H1 (cell line): ENCODE results near the gene BABAM2. TPM values are rescaled to one million over a fixed set of nuclear protein-coding genes. Genes with fewer than 3 reads are reported as not detected.

Source experiments
- CTCF ChIA-PET: fragments of 300-600 bp; sonication (Branson Sonifier 250); formaldehyde crosslinking; loops from one replicate; lab custom pipeline; 2021; ENCODE audit not compliant: partially characterized antibody; lab: Charles Lee
- POLR2A ChIA-PET: fragments of 300-600 bp; sonication (Branson Sonifier 250); formaldehyde crosslinking; loops from one replicate; lab custom pipeline; 2021; ENCODE audit warnings: inconsistent platforms; ENCODE audit not compliant: partially characterized antibody; lab: Charles Lee
- DNase-seq, 2 experiments: peaks; one replicate each; pipeline versions ENCODE4 v3.0.0 to v3.0.0-alpha.2; 2010 to 2022; ENCODE audit warnings: low spot score in 2 of 2, low read depth in 1 of 2, mixed read lengths in 1 of 2
- FAIRE-seq: peaks from 2 replicates; lab custom pipeline; 2011; peaks lifted over from hg19 to GRCh38; lab: Jason Lieb, UNC
- H2AFZ ChIP-seq: 2 replicates; pipeline ENCODE4 v1.8.1; 2012; ENCODE audit warnings: low read length, inconsistent platforms
- H2AK5ac ChIP-seq: 2 replicates; pipeline ENCODE4 v1.6.1; 2013; ENCODE audit warnings: low read depth, low read length
- H2BK120ac ChIP-seq: replicated peaks from 2 replicates; pipeline ENCODE3; 2013; ENCODE audit warnings: low read depth, low read length, inconsistent platforms
- H2BK12ac ChIP-seq: 2 replicates; pipeline ENCODE4 v1.6.1; 2013; ENCODE audit warnings: low read depth, low read length
- H2BK15ac ChIP-seq: 2 replicates; pipeline ENCODE4 v1.6.1; 2013; ENCODE audit warnings: low read length
- H2BK20ac ChIP-seq: 2 replicates; pipeline ENCODE4 v1.6.1; 2013; ENCODE audit warnings: low read length
- H2BK5ac ChIP-seq: 2 replicates; pipeline ENCODE4 v1.6.1; 2013; ENCODE audit warnings: low read depth, low read length
- H3K14ac ChIP-seq: 2 replicates; pipeline ENCODE4 v1.6.1; 2013; ENCODE audit warnings: inconsistent platforms; ENCODE audit not compliant: insufficient read length
- H3K18ac ChIP-seq: 2 replicates; pipeline ENCODE4 v1.6.1; 2013; ENCODE audit warnings: low read length; ENCODE audit errors: extremely low read depth
- H3K23ac ChIP-seq: 2 replicates; pipeline ENCODE4 v1.6.1; 2013; ENCODE audit warnings: inconsistent platforms; ENCODE audit not compliant: insufficient read length
- H3K23me2 ChIP-seq: 2 replicates; pipeline ENCODE4 v1.6.1; 2013; ENCODE audit warnings: low read depth, low read length
- H3K27ac ChIP-seq: 2 replicates; pipeline ENCODE4 v1.6.1; 2011; ENCODE audit warnings: low read depth, low read length, inconsistent platforms
- H3K27me3 ChIP-seq, 4 experiments: replicated peaks in 1 of 4; 1 replicate in 1 of 4; 2 replicates in 3 of 4; pipeline versions ENCODE4 v1.6.1 to v1.8.1; 2011 to 2013; ENCODE audit warnings: low read length in 3 of 4, mild to moderate bottlenecking in 3 of 4, inconsistent platforms in 2 of 4, mixed read lengths in 2 of 4, moderate library complexity in 1 of 4; ENCODE audit not compliant: control insufficient read depth in 3 of 4, insufficient read depth in 3 of 4; ENCODE audit errors: extremely low read depth in 1 of 4
- H3K36me3 ChIP-seq, 4 experiments: 2 replicates each; pipeline versions ENCODE4 v1.6.1 to v1.8.1; 2011 to 2013; ENCODE audit warnings: mild to moderate bottlenecking in 4 of 4, low read length in 3 of 4, moderate library complexity in 2 of 4, control low read depth in 1 of 4, inconsistent platforms in 1 of 4; ENCODE audit not compliant: insufficient read depth in 4 of 4, control insufficient read depth in 2 of 4
- H3K4ac ChIP-seq: replicated peaks from 2 replicates; pipeline ENCODE3; 2013; ENCODE audit warnings: low read length, low read depth, mixed read lengths, inconsistent platforms; ENCODE audit not compliant: insufficient read length
- H3K4me1 ChIP-seq, 4 experiments: replicated peaks in 1 of 4; 1 replicate in 1 of 4; 2 replicates in 3 of 4; pipeline versions ENCODE4 v1.6.1 to v1.8.1; 2011 to 2013; ENCODE audit warnings: low read length in 3 of 4, inconsistent platforms in 2 of 4, mixed read lengths in 1 of 4; ENCODE audit not compliant: insufficient read depth in 4 of 4, control insufficient read depth in 3 of 4
- H3K4me2 ChIP-seq, 2 experiments: 2 replicates each; pipeline versions ENCODE4 v1.6.1 to v1.8.1; 2011 to 2013; ENCODE audit warnings: low read depth in 2 of 2, low read length in 2 of 2, control low read depth in 1 of 2, inconsistent platforms in 1 of 2, mild to moderate bottlenecking in 1 of 2; ENCODE audit not compliant: insufficient read depth in 1 of 2
- H3K4me3 ChIP-seq, 4 experiments: fragments of 200-600, 300-600 bp in 1 of 4; sonication (generic), shearing (Covaris generic), sonication (Bioruptor Twin) in 1 of 4; 2 replicates each; pipeline versions ENCODE4 v1.5.1 to v1.8.1; 2011 to 2016; ENCODE audit warnings: low read length in 4 of 4, low read depth in 3 of 4, control low read depth in 2 of 4, inconsistent platforms in 2 of 4, mild to moderate bottlenecking in 2 of 4, mixed read lengths in 1 of 4, moderate library complexity in 1 of 4; ENCODE audit not compliant: insufficient read depth in 2 of 4; ENCODE audit errors: extremely low read depth in 1 of 4
- H3K56ac ChIP-seq: replicated peaks from 2 replicates; pipeline ENCODE3; 2013; ENCODE audit warnings: low read depth, mild to moderate bottlenecking, mixed read lengths, low read length, inconsistent platforms; ENCODE audit not compliant: insufficient read length
- H3K79me1 ChIP-seq: 2 replicates; pipeline ENCODE4 v1.6.1; 2013; ENCODE audit warnings: low read depth, low read length, control low read depth
- H3K79me2 ChIP-seq, 2 experiments: 2 replicates each; pipeline versions ENCODE4 v1.6.1 to v1.8.1; 2012 to 2013; ENCODE audit warnings: low read length in 2 of 2, mild to moderate bottlenecking in 2 of 2, inconsistent platforms in 1 of 2; ENCODE audit not compliant: insufficient read depth in 2 of 2, control insufficient read depth in 1 of 2
- H3K9ac ChIP-seq, 4 experiments: replicated peaks in 1 of 4; 1 replicate in 1 of 4; 2 replicates in 3 of 4; pipeline versions ENCODE4 v1.6.1 to v1.8.1; 2011 to 2013; ENCODE audit warnings: low read depth in 3 of 4, low read length in 3 of 4, control low read depth in 2 of 4, mild to moderate bottlenecking in 2 of 4, moderate library complexity in 2 of 4, inconsistent platforms in 1 of 4; ENCODE audit errors: extremely low read depth in 1 of 4
- H3K9me3 ChIP-seq, 2 experiments: 2 replicates each; pipeline versions ENCODE4 v1.6.1 to v1.8.1; 2012 to 2013; ENCODE audit warnings: mild to moderate bottlenecking in 2 of 2, moderate library complexity in 2 of 2, control low read depth in 1 of 2, inconsistent platforms in 1 of 2, low read depth in 1 of 2, low read length in 1 of 2, mixed read lengths in 1 of 2; ENCODE audit not compliant: insufficient read depth in 2 of 2
- H4K20me1 ChIP-seq, 2 experiments: replicated peaks in 1 of 2; 2 replicates each; pipeline versions ENCODE3 to v1.8.1; 2011 to 2013; ENCODE audit warnings: inconsistent platforms in 2 of 2, low read length in 2 of 2, mild to moderate bottlenecking in 1 of 2; ENCODE audit not compliant: insufficient read depth in 2 of 2, control insufficient read depth in 1 of 2
- H4K5ac ChIP-seq: 2 replicates; pipeline ENCODE4 v1.6.1; 2013; ENCODE audit warnings: low read length, low read depth, mixed read lengths, inconsistent platforms; ENCODE audit not compliant: insufficient read length
- H4K8ac ChIP-seq: 2 replicates; pipeline ENCODE4 v1.8.0; 2013; ENCODE audit warnings: mild to moderate bottlenecking, moderate library complexity, low read length, inconsistent platforms; ENCODE audit not compliant: insufficient read depth; ENCODE audit errors: extremely low read depth
- H4K91ac ChIP-seq: replicated peaks from 2 replicates; pipeline ENCODE3; 2013; ENCODE audit warnings: low read length, mixed read lengths, inconsistent platforms; ENCODE audit not compliant: insufficient read length
- SIN3A ChIP-seq, 2 experiments: IDR thresholded peaks in 1 of 2; conservative IDR thresholded peaks in 1 of 2; 2 replicates each; pipeline ENCODE4 v1.6.1; 2011 to 2012; ENCODE audit warnings: low read length in 2 of 2, improper control_type of control experiment in 1 of 2, low read depth in 1 of 2, mild to moderate bottlenecking in 1 of 2
- WGBS, 2 experiments: shearing (Covaris generic) in 1 of 2; methylation state at CpG; one replicate each; pipeline versions ENCODE4 v1.1.6 to v1.1.7; 2013 to 2015; ENCODE audit warnings: low lambda C conversion rate in 2 of 2, mixed read lengths in 2 of 2, inconsistent platforms in 1 of 2, low coverage in 1 of 2, missing lambda C conversion rate in 1 of 2; ENCODE audit not compliant: insufficient replicate concordance in 2 of 2, insufficient coverage in 1 of 2, insufficient read length in 1 of 2; ENCODE audit errors: extremely low coverage in 1 of 2, missing lambda C conversion rate in 1 of 2; 5-methylcytosine and 5-hydroxymethylcytosine counted together
- polyA plus RNA-seq, 7 experiments: library from polyadenylated mRNA; depleted of rRNA in 3 of 7; stranded (reverse) in 5 of 7; unstranded in 2 of 7; fragments of >200 nt in 5 of 7; fragments of 200-250 nt in 2 of 7; gene quantifications; 1 replicate in 5 of 7; 2 replicates in 1 of 7; 4 replicates in 1 of 7; pipeline versions ENCODE4 v1.2.1 to v1.2.3, GENCODE V29; 2011 to 2013; ENCODE audit warnings: missing spikeins in 2 of 7, mixed read lengths in 2 of 7
- total RNA-seq: library from RNA; stranded (reverse); fragmentation: NEBNext Ultra II Directional; extraction: Animal tissue kit (Norgen Biotek cat#: 25700); gene quantifications from 2 replicates; pipeline ENCODE4 v1.2.1, GENCODE V29; 2021

BABAM2 gene
- total and polyA plus RNA-seq, 2 of the 8 experiments (the other 6 are each of a cell fraction or from before 2014, with no cell fraction given), result 15.8 to 20.9 TPM

GRCh38 chr2:28282248-28282647 is 391.7 kb downstream of the BABAM2 start:
- Histone ChIP-seq H3K4me2 (no peak overlapping the region), H3K18ac (no peak overlapping the region), H3K79me2 (no peaks in the 10 kb centered on the region), H3K27me3 (no peaks in the 10 kb centered on the region), H2BK20ac (no peak overlapping the region), H2AFZ (no peak overlapping the region), H3K4ac (no peak overlapping the region), H4K91ac (no peak overlapping the region), H3K14ac (no peak overlapping the region), H2BK15ac (no peak overlapping the region), H2BK120ac (no peak overlapping the region), H3K36me3 (no peaks in the 10 kb centered on the region), H3K23me2 (no peaks in the 10 kb centered on the region), H3K4me3 (no peak overlapping the region), H3K79me1 (no peaks in the 10 kb centered on the region), H4K20me1 (no peaks in the 10 kb centered on the region), H3K56ac (no peak overlapping the region), H3K9ac (no peak overlapping the region), H3K23ac (no peak overlapping the region), H4K5ac (no peak overlapping the region), H2BK12ac (no peak overlapping the region), H3K4me1 (peaks cover 0 to 5% (median 0%) of the 10 kb centered on the region in 4 experiments; a peak in 1 of 7 replicates), H3K9me3 (no peaks in the 10 kb centered on the region), H4K8ac (no peak overlapping the region), H3K27ac (no peak overlapping the region), H2AK5ac (no peak overlapping the region), H2BK5ac (no peak overlapping the region)
- POLR2A ChIA-PET, result interaction anchor here (0.9 to 1.4 kb wide), 2 partner anchors 9 to 108 kb away, joined by 3 to 4 read pairs; no protein-coding TSS in a partner anchor
- TF ChIP-seq SIN3A (conservative IDR thresholded peaks at IDR 0.05 in 1 of 2, IDR thresholded peaks at IDR 0.05 in 1 of 2; ENCODE audit: low read depth in 1 of 2, low read length in 2 of 2), result no peak
- DNase-seq (no peak), FAIRE-seq (no peak)
- CTCF ChIA-PET, result interaction anchor here (0.9 to 1.5 kb wide), 2 partner anchors 16 to 114 kb away, joined by 3 to 5 read pairs; no protein-coding TSS in a partner anchor
- 93% methylated on average over 3 of the region's 3 CpGs; no CpG with 5 or more reads in 1 of the 2 experiments for WGBS, 2 experiments
